Activated CD4-positive, CD25-positive, alpha-beta regulatory T cell (primary cell): ENCODE measurements around the gene GRAP.

Experiments
- DNase-seq, 4 experiments: peaks; one replicate each; lab custom pipeline; 2025; lab: John Stamatoyannopoulos, UW

Gene GRAP

DNA sequence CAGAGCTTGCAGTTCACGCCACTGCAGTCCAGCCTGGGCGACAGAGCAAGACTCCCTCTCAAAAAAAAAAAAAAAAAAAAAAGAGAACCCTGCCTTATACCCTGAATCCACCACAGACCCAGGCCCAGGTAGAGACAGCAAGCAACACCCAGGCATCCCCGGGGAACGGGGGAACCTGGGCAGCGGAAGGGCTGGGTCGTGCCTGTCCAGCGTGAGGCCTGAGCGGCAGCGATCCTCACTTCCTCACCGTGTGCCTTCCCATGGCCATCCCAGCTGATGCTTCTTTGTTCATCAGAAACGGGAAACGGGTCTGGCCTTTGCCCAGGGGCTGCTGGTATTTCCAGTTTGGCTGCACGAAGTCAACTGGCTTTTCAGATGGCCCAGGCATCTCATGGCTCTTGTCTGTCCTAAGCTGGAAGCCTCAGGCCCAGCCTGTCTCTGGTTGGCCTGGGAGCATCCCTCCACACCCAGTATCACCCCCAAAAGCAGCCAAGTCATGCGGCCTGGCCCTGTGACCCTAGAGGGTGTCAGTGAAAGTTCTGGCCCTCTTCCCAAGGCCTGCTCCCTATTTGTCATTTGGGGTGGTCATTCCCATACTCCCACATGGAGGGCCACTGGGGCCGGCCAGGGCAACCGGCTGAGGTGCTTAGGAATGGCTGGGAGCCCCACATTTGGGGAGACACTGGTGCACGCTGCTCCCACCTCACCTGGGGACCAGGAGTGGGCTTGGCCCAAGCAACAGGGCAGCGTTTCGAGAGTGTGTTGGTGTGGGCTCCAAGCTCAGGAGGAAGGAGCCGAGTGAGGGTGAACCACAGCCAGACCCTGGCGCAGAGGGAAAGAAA, 62.3 kb downstream of the GRAP start:
- DNase-seq, result no peak

DNA sequence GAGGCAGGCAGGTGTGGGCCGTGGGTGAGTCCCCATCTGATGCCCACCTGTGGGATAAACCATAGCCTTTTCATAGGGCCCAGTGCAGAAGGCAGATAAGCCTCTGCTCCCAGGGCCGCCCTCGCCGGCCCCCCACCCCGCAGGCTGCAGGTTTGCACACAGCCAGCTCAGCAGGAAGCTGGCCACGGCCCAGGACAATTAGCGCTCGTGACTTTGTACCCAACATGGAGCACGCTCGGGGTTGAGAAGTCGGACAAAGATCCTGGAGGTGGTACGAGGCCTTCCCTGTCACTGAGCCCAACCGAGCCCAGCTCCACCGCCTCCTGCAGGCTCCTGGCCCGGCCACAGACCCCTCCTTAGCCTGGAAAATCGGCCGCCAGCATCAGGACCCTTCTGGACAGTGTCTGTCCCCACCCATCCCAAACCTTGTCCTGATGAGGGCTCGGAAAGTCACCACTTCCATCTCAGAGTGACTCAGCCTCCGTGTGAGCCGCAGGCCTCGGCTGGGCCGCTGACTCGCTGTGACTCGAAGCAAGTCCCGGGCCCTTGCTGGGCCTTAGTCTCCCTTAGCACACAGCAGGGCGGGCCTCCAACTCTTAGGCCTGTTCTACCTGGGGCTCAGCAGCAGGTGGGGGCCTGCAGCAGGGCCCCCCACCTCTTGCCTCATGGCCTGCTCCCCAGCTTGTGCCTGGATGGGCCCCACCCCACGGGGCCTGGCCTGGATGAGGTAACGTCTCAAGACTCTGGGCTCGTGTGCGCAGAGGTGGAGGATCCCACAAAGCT, 64.9 kb downstream of the GRAP start:
- DNase-seq, result no peak

DNA sequence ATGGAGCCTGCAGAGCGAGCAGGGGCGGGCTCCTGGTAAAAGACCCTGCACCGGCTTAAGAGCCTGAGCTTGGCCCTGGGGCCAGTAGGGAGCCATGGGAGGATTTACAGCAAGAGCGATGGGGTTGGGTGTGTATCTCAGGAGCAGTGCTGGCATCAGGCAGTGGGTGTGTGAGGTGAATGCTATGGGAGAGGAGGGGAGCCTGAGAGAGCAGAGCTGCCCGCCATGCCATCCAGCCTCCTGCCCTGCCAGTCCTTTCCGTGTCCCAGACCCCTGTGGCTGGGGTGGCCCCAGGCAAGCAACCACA, 65.5 kb downstream of the GRAP start:
- DNase-seq, result no peak

DNA sequence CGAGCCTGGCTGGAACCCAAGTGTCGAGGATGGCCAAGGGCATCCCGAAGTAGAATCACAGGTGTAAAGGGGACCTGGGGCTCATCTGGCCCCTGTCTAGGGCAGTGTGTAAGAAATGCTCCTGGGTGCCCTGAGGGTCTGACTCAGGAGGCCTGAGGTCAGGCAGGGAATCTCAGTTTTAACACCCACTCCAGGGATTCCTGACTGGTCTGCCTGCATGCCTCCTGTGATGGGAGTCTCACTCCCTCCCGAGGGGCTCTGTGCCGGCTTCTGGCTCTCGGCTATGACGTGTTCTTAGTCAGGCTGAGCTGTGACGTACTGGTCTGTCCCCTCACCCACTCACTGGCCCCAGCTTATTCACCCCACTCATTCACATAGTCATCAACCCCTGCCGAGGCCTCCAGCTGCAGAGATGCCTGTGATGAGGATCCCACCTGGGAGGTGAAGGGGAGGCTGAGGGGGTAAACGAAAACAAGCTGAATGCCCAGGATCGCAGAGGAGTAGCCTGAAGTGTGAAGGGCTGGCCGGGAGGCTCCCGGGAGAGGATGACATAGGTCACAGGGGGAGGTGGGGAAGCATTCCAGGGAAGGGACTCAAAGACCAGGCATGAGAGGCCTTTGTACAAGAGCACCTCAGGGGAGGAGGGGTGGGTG, 65.9 kb downstream of the GRAP start:
- no peak for DNase-seq

DNA sequence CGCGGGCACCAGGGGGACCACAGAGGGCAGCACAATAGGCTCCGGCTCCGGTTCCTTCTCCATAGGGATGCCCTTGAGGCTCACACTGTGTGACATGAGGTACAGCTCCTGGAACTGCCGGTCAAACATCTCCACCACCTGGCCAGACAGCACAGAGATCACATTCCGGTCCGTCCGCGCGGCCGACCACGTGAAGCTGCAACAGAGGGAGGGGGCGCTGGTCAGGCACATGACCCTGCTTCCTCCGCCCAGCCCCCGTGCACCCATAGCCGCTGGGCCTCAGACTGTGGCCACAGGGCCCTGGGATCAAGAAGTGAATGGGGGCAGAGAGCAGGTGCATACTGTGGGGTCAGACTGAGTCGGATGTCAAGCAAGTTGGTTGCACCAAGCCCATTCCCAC, 68.1 kb downstream of the GRAP start:
- DNase-seq, result no peak

DNA sequence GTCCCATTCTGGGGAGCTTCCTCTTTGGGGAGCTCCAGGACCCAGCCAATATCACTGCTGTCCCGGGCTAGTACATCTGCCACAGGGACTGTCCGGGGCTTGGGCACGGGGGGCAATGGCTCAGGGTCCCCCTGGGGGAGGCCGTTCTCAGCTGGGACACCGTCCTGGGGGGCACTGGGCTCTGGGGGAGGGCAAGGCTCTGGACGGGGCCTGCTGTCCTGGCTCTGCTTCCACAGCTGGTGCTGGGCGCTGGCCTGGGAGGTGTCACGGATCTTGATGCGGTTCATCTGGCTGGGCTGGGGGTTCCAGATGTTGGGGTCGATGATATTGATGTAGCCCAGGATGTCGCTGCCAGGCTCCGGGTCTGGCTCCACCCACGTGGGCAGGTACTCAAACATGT, 68.7 kb downstream of the GRAP start:
- no peak for DNase-seq

DNA sequence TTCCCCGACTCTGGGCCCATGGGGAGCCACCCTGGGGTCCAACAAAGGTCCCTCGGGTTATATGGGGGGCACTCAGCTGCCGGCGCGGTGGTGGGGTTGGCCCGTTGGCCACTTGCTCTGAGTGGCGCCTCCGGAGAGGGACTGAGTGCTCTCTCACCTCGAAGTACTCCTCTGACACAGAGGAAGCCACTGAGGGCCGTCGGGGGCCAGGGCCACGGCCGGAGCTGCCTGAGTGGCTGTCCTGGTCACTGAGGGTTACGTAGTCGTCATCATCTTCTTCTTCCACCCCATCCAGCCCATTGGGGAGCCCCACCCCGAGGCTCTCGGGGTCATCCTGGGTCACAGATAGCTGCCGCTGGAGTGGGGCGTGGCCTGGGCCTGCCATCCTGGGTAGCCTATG, 69.1 kb downstream of the GRAP start:
- no peak for DNase-seq

DNA sequence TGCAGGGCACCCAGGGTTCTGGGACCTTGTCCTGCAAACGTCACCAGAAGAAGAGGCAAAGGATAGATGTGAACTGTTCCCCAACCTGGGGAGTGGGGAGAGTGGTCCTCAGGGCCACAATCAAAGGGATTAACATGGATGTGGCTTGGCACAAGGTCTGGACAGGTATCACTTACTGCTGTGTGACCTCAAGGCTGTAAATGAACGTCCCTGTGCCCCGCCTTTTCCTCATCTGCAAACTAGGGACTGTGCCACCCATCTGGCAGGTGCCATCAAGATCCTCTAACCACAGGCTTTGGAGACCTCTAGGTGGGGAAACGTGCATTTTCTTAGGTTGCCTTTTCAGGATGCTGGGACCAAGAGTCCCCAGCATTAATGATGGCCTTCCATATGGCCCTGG, 69.7 kb downstream of the GRAP start:
- DNase-seq, result no peak

DNA sequence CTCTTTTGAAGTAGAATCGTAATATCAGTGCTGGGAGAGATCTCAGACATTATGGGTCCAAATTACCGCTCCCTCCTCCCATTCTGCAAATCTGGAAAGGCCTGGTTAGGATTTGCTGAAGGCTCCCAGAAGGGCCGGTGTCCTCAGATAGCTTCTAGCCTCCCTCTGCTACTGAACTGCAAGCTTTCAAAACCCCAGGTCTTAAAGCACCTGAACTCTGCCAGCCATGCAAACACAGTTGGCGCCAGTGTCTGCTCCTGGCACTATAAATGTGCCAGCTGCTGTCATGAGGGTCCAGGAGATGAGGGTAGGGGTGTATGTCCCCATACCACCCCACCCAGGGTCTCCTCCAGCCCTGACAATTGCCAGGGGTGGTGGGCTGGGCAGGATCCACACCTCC, 70.6 kb downstream of the GRAP start:
- no peak for DNase-seq

DNA sequence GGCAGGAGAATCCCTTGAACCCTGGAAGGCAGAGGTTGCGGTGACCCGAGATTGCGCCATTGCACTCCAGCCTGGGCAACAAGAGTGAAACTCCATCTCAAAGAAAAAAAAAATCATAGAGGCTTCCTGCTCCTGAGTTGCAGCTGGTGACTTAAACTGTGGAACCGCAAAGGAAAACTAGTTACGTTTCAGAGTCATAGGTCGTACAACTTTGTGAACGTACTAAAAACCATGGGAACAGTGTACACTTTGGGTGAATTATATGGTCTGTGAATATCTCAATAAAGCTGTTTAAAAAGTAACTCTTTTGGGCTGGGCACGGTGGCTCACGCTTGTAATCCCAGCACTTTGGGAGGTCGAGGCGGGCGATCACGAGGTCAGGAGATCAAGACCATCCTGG, 71.2 kb downstream of the GRAP start:
- DNase-seq, result no peak

DNA sequence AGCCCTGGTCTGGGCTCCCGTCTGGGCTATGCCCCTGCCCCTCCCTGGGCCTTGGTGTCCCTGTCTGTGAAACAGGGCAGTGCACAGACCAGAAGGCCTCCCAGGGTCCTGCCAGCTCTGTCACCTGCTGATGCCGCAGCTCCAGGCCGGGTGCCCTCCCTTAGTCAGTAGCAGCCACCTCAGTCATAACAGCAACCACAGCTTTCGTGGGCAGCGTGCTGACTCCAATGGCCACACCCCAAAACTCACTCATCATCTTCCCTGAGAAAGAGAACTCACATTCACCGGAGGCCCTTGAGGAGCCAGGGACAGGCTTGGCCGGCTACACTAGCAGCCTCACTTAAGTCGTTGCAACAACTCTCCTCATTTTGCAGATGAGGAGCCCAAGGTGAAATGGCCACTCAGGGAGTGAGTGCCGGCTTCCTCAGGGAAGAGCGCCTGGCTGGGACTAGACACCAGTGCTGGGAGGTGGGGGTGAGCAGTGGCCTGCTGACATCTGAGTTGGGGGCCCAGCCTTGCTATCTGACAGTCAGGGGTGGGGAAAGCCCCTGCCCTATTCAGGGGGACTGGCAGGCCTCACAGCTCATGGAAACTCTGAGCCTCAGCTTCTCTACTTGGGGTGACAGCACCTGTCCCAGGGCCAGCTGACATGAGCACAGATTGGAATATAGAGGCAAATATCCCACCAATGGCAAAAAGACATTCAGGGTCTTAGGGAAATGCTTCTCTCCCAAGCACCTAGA, 72.2 kb downstream of the GRAP start:
- no peak for DNase-seq

DNA sequence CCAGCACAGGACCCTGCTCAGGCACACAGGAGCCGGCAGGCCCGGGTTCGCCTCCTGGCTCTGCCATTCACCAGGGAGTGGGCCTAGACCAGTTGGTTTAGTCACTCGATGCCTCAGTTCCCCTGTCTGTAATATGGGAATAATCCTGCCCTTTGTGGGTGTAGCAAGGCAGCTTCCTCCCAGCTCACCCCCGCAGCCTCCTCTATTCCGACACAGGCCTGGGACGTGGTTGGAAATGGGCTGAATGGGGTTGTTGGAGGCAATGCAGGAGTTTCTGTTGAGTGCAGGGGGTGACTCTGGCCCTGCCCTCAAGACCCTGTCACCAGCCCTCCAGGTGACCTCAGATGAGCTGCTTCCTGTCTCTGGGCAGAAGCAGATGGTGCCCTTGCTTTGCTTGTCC, 75.0 kb downstream of the GRAP start:
- DNase-seq, result no peak
